H9 (cell line): ENCODE results near the gene TXLNB. TPM values are rescaled to one million over a fixed set of nuclear protein-coding genes. Genes with fewer than 3 reads are reported as not detected.

Experiments
- DNase-seq: peaks from one replicate; pipeline ENCODE4 v3.0.0-alpha.2; 2017
- H2AFZ ChIP-seq: one replicate; pipeline ENCODE4 v1.6.1; 2013; ENCODE audit warnings: mild to moderate bottlenecking, low read length, control low read depth, moderate library complexity
- H2AK5ac ChIP-seq: 2 replicates; pipeline ENCODE4 v1.6.1; 2013; ENCODE audit warnings: low read length, control low read depth, mixed read lengths; ENCODE audit not compliant: insufficient read length
- H2BK120ac ChIP-seq: one replicate; pipeline ENCODE4 v1.6.1; 2013; ENCODE audit warnings: low read depth, mild to moderate bottlenecking, low read length, control low read depth, inconsistent platforms; ENCODE audit not compliant: poor library complexity, severe bottlenecking
- H2BK12ac ChIP-seq: 2 replicates; pipeline ENCODE4 v1.6.1; 2013; ENCODE audit warnings: low read length, control low read depth, mixed read lengths, low read depth; ENCODE audit not compliant: insufficient read length
- H2BK15ac ChIP-seq: 2 replicates; pipeline ENCODE4 v1.6.1; 2013; ENCODE audit warnings: low read depth, low read length, control low read depth
- H2BK20ac ChIP-seq: one replicate; pipeline ENCODE4 v1.6.1; 2013; ENCODE audit warnings: low read depth, mild to moderate bottlenecking, low read length, control low read depth, inconsistent platforms; ENCODE audit not compliant: poor library complexity, severe bottlenecking
- H2BK5ac ChIP-seq: 2 replicates; pipeline ENCODE4 v1.6.1; 2013; ENCODE audit warnings: low read length, control low read depth, mixed read lengths; ENCODE audit not compliant: insufficient read length
- H3K14ac ChIP-seq: 2 replicates; pipeline ENCODE4 v1.6.1; 2013; ENCODE audit warnings: low read length, control low read depth; ENCODE audit not compliant: insufficient read depth
- H3K18ac ChIP-seq: 2 replicates; pipeline ENCODE4 v1.6.1; 2013; ENCODE audit warnings: low read depth, mild to moderate bottlenecking, mixed read lengths, low read length, control low read depth; ENCODE audit not compliant: insufficient read length
- H3K23ac ChIP-seq: 2 replicates; pipeline ENCODE4 v1.6.1; 2013; ENCODE audit warnings: low read length, control low read depth, mixed read lengths, low read depth; ENCODE audit not compliant: insufficient read length
- H3K23me2 ChIP-seq: 2 replicates; pipeline ENCODE4 v1.6.1; 2013; ENCODE audit warnings: low read depth, mild to moderate bottlenecking, mixed read lengths, low read length, control low read depth; ENCODE audit not compliant: insufficient read length, poor library complexity, severe bottlenecking
- H3K27ac ChIP-seq: 2 replicates; pipeline ENCODE4 v1.5.1; 2013; ENCODE audit warnings: low read length, control low read depth, mixed read lengths, low read depth; ENCODE audit not compliant: insufficient read length
- H3K27me3 ChIP-seq: 2 replicates; pipeline ENCODE4 v1.6.1; 2013; ENCODE audit warnings: low read length, control low read depth, inconsistent platforms; ENCODE audit not compliant: insufficient read depth
- H3K4ac ChIP-seq: 2 replicates; pipeline ENCODE4 v1.6.1; 2013; ENCODE audit warnings: low read depth, mild to moderate bottlenecking, control low read depth, inconsistent platforms, low read length, moderate library complexity
- H3K4me1 ChIP-seq: 2 replicates; pipeline ENCODE4 v1.6.1; 2013; ENCODE audit warnings: low read length, control low read depth, inconsistent platforms; ENCODE audit not compliant: insufficient read depth
- H3K4me2 ChIP-seq: 2 replicates; pipeline ENCODE4 v1.6.1; 2013; ENCODE audit warnings: low read length, control low read depth, mixed read lengths; ENCODE audit not compliant: insufficient read length, insufficient read depth
- H3K56ac ChIP-seq: 2 replicates; pipeline ENCODE4 v1.6.1; 2013; ENCODE audit warnings: low read depth, mild to moderate bottlenecking, mixed read lengths, low read length, control low read depth; ENCODE audit not compliant: insufficient read length
- H3K79me1 ChIP-seq: 2 replicates; pipeline ENCODE4 v1.6.1; 2013; ENCODE audit warnings: low read depth, mild to moderate bottlenecking, moderate library complexity, low read length, control low read depth, inconsistent platforms; ENCODE audit not compliant: insufficient read depth, poor library complexity, severe bottlenecking
- H3K79me2 ChIP-seq: 2 replicates; pipeline ENCODE4 v1.6.1; 2013; ENCODE audit warnings: low read length, control low read depth, inconsistent platforms; ENCODE audit not compliant: insufficient read depth
- H3K9ac ChIP-seq: 2 replicates; pipeline ENCODE4 v1.6.1; 2013; ENCODE audit warnings: low read length, control low read depth, mixed read lengths; ENCODE audit not compliant: insufficient read length; ENCODE audit errors: extremely low read depth
- H3K9me3 ChIP-seq: one replicate; pipeline ENCODE4 v1.6.1; 2013; ENCODE audit warnings: low read depth, low read length, inconsistent platforms; ENCODE audit not compliant: control insufficient read depth
- H3T11ph ChIP-seq: one replicate; pipeline ENCODE4 v1.6.1; 2013; ENCODE audit warnings: mild to moderate bottlenecking, low read length, control low read depth, inconsistent platforms
- H4K20me1 ChIP-seq: one replicate; pipeline ENCODE4 v1.6.1; 2013; ENCODE audit not compliant: control insufficient read depth, insufficient read length, insufficient read depth
- H4K5ac ChIP-seq: 2 replicates; pipeline ENCODE4 v1.6.1; 2013; ENCODE audit warnings: low read depth, mild to moderate bottlenecking, mixed read lengths, low read length, control low read depth; ENCODE audit not compliant: insufficient read length
- H4K8ac ChIP-seq: replicated peaks from 2 replicates; pipeline ENCODE4 v1.6.1; 2013; ENCODE audit warnings: low read length, control low read depth, mixed read lengths, low read depth; ENCODE audit not compliant: insufficient read length
- H4K91ac ChIP-seq: 2 replicates; pipeline ENCODE4 v1.6.1; 2013; ENCODE audit warnings: low read depth, mild to moderate bottlenecking, moderate library complexity, mixed read lengths, low read length, control low read depth; ENCODE audit not compliant: insufficient read length
- H3K27ac Mint-ChIP-seq, 3 experiments: 2 replicates in 2 of 3; 3 replicates in 1 of 3; pipeline ENCODE4 v1.8.0; 2020 to 2021; ENCODE audit warnings: mixed read lengths in 3 of 3, mild to moderate bottlenecking in 1 of 3, moderate library complexity in 1 of 3
- H3K27me3 Mint-ChIP-seq: 2 replicates; pipeline ENCODE4 v1.8.0; 2021; ENCODE audit warnings: low read depth, mild to moderate bottlenecking, moderate library complexity, mixed read lengths
- H3K36me3 Mint-ChIP-seq, 3 experiments: 2 replicates in 2 of 3; 3 replicates in 1 of 3; pipeline ENCODE4 v1.8.0; 2020 to 2021; ENCODE audit warnings: low read depth in 3 of 3, mixed read lengths in 3 of 3; ENCODE audit not compliant: insufficient read depth in 1 of 3
- H3K4me1 Mint-ChIP-seq, 2 experiments: 2 replicates each; pipeline ENCODE4 v1.8.0; 2020; ENCODE audit warnings: mixed read lengths in 2 of 2
- H3K4me3 Mint-ChIP-seq, 2 experiments: 2 replicates in 1 of 2; 3 replicates in 1 of 2; pipeline ENCODE4 v1.8.0; 2020 to 2021; ENCODE audit warnings: mild to moderate bottlenecking in 2 of 2, mixed read lengths in 2 of 2, moderate library complexity in 1 of 2
- H3K9me3 Mint-ChIP-seq, 2 experiments: 2 replicates in 1 of 2; 3 replicates in 1 of 2; pipeline ENCODE4 v1.8.0; 2020; ENCODE audit warnings: mild to moderate bottlenecking in 2 of 2, mixed read lengths in 2 of 2, moderate library complexity in 1 of 2
- WGBS: extraction: QIAGEN DNeasy Blood & Tissue Kit; methylation state at CpG from one replicate; pipeline ENCODE4 v1.1.7; 2013; ENCODE audit warnings: missing lambda C conversion rate, low lambda C conversion rate, mixed read lengths; ENCODE audit not compliant: insufficient read length; ENCODE audit errors: extremely low coverage; 5-methylcytosine and 5-hydroxymethylcytosine counted together
- total RNA-seq: library from RNA; stranded (reverse); gene quantifications from 2 replicates; pipeline ENCODE4 v1.2.1, GENCODE V29; 2021
- TF ChIP-seq, protein P1 (sequence below): fragments of 200-600 bp; sonication (generic); conservative IDR thresholded peaks from 3 replicates; pipeline ENCODE4 v1.8.0; 2021; ENCODE audit warnings: antibody characterized with exemption, mild to moderate bottlenecking

Gene TXLNB
- total RNA-seq, 1 experiment from 2014 or later, result 0.04 TPM

DNA sequence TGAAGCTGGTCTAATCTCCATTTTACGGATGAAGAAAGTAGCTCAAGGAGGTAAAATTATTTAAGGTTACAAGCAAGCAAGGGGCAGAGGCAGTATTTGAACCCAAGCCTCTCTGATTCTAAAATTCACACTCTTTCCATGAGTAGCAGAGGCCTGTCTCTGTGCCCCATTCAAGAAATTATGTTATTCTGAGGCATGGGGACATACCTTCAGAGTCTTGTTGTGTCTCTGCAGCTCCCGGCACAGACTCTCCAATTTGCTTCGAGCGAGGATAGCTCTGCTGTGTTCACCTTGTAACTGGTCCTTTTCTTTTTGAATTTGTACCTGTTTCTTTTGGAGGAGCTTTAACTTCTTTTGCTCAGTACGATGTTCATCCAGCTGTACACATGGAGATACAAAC lies 21.5 kb downstream of the TXLNB start:
- Histone ChIP-seq H3K14ac (no peak overlapping the region), H2BK5ac (no peak overlapping the region), H3K56ac (no peak overlapping the region), H2BK15ac (no peak overlapping the region), H3K27ac (no peak overlapping the region), H4K5ac (no peak overlapping the region), H3K9me3 (no peaks in the 10 kb centered on the region), H3T11ph (no peak overlapping the region), H2BK120ac (no peak overlapping the region), H2BK12ac (no peak overlapping the region), H2BK20ac (no peak overlapping the region), H3K27me3 (no peaks in the 10 kb centered on the region), H3K4ac (no peak overlapping the region), H2AK5ac (no peak overlapping the region), H3K79me1 (no peaks in the 10 kb centered on the region), H3K4me1 (no peaks in the 10 kb centered on the region), H3K9ac (no peak overlapping the region), H3K23ac (no peak overlapping the region), H4K8ac (no peak overlapping the region), H3K23me2 (no peaks in the 10 kb centered on the region), H3K4me2 (no peak overlapping the region), H3K18ac (no peak overlapping the region), H4K91ac (no peak overlapping the region), H3K79me2 (no peaks in the 10 kb centered on the region), H2AFZ (no peak overlapping the region), H4K20me1 (no peaks in the 10 kb centered on the region)
- no CpG with 5 or more reads among the region's 5 CpGs for WGBS
- no peaks in the 10 kb centered on the region for H3K4me1 Mint-ChIP-seq
- no peak overlapping the region for H3K27ac Mint-ChIP-seq
- no peak for DNase-seq
- H3K9me3 Mint-ChIP-seq, result no peaks in the 10 kb centered on the region; a peak in 1 of 5 replicates
- no peaks in the 10 kb centered on the region for H3K27me3 Mint-ChIP-seq
- TF ChIP-seq, protein P1, sequence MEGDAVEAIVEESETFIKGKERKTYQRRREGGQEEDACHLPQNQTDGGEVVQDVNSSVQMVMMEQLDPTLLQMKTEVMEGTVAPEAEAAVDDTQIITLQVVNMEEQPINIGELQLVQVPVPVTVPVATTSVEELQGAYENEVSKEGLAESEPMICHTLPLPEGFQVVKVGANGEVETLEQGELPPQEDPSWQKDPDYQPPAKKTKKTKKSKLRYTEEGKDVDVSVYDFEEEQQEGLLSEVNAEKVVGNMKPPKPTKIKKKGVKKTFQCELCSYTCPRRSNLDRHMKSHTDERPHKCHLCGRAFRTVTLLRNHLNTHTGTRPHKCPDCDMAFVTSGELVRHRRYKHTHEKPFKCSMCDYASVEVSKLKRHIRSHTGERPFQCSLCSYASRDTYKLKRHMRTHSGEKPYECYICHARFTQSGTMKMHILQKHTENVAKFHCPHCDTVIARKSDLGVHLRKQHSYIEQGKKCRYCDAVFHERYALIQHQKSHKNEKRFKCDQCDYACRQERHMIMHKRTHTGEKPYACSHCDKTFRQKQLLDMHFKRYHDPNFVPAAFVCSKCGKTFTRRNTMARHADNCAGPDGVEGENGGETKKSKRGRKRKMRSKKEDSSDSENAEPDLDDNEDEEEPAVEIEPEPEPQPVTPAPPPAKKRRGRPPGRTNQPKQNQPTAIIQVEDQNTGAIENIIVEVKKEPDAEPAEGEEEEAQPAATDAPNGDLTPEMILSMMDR, result no peak
- H3K4me3 Mint-ChIP-seq, result no peak overlapping the region
- H3K36me3 Mint-ChIP-seq, result no peaks in the 10 kb centered on the region
